Measurements from ENCODE around the gene PLEKHA3.
A peak's percentile ranks its signal among the peaks of the same experiment; 100 is the strongest.
"Not testable (repeated sequence)": the region's sequence is repeated elsewhere in the genome, so short reads cannot be mapped to it uniquely, and the experiment has no call there.

Gene PLEKHA3

GRCh38 chr2:178479275-178479616 is 1.0 kb upstream of the PLEKHA3 start:
- no peak for FAIRE-seq

- FAIRE-seq, result no peak
Measured at GRCh38 chr2:178479758-178480226, 465 bp upstream of the PLEKHA3 start.

GRCh38 chr2:178482437-178482836 is 2.2 kb downstream of the PLEKHA3 start:
- FAIRE-seq, result no peak

GRCh38 chr2:178484245-178485041 is 4.2 kb downstream of the PLEKHA3 start:
- no peak for FAIRE-seq

GRCh38 chr2:178485356-178485755 is 5.1 kb downstream of the PLEKHA3 start:
- no peak for FAIRE-seq

GRCh38 chr2:178491612-178492011 is 11.4 kb downstream of the PLEKHA3 start:
- no peak for FAIRE-seq

- no peak for FAIRE-seq
Measured at GRCh38 chr2:178496049-178496448, 15.8 kb downstream of the PLEKHA3 start.

- no peak for FAIRE-seq
Measured at GRCh38 chr2:178498137-178498536, 17.9 kb downstream of the PLEKHA3 start.

- FAIRE-seq, result no peak
Measured at GRCh38 chr2:178499640-178500039, 19.4 kb downstream of the PLEKHA3 start.

- FAIRE-seq, result no peak
Measured at GRCh38 chr2:178502751-178503150, 22.5 kb downstream of the PLEKHA3 start.

GRCh38 chr2:178506101-178506500 is 25.8 kb downstream of the PLEKHA3 start:
- FAIRE-seq, result no peak

- no peak for FAIRE-seq
Measured at GRCh38 chr2:178506524-178506923, 26.3 kb downstream of the PLEKHA3 start.

- no peak for FAIRE-seq
Measured at GRCh38 chr2:178506949-178507348, 26.7 kb downstream of the PLEKHA3 start.

- FAIRE-seq, result no peak
Measured at GRCh38 chr2:178508646-178509045, 28.4 kb downstream of the PLEKHA3 start.

GRCh38 chr2:178510384-178510783 is 30.1 kb downstream of the PLEKHA3 start:
- FAIRE-seq, result no peak

GRCh38 chr2:178512484-178512883 is 32.2 kb downstream of the PLEKHA3 start:
- no peak for FAIRE-seq

- no peak for FAIRE-seq
Measured at GRCh38 chr2:178513876-178514275, 33.6 kb downstream of the PLEKHA3 start.

- no peak for FAIRE-seq
Measured at GRCh38 chr2:178514664-178515063, 34.4 kb downstream of the PLEKHA3 start.

- no peak for FAIRE-seq
Measured at GRCh38 chr2:178517496-178517895, 37.2 kb downstream of the PLEKHA3 start.

GRCh38 chr2:178521304-178522150 is 41.3 kb downstream of the PLEKHA3 start:
- no peak for FAIRE-seq

- FAIRE-seq, result peak; percentile 72
Measured at GRCh38 chr2:178522950-178523595, 42.8 kb downstream of the PLEKHA3 start.

GRCh38 chr2:178523596-178524134 is 43.4 kb downstream of the PLEKHA3 start:
- FAIRE-seq, result no peak

- FAIRE-seq, result not testable (repeated sequence)
Measured at GRCh38 chr2:178525010-178525409, 44.8 kb downstream of the PLEKHA3 start.
